ENCODE results near the gene NEGR1.

The NEGR1 gene

DNA sequence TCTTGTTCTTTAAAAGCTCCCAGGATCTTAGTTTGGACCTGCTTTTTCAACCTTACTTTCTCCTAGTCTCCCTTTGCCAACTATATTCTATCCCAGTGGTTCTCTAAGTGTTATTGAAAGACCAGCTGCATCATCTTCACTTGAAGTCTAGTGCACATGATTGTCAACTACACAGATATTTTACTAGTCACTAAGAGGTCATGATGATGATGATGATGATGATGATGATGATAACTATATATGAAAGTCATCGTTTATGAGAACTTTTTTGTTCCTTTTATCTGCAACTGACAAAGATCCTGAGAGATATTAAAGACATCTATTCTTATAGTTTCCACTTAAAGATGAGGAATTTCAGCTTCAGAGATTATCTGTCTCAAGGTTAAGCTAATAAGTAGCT, 722.5 kb downstream of the NEGR1 start:
- no peaks in the 10 kb centered on the region for H3K36me3 ChIP-seq (ENCODE audit: insufficient read depth, low read length)
- no peaks in the 10 kb centered on the region for H3K9me3 ChIP-seq (ENCODE audit: control insufficient read depth, insufficient read depth, low read length)
- H3K4me1 ChIP-seq (ENCODE audit: insufficient read depth, low read length), result no peaks in the 10 kb centered on the region
- H3K9ac ChIP-seq (ENCODE audit: low read depth, low read length), result no peak overlapping the region

DNA sequence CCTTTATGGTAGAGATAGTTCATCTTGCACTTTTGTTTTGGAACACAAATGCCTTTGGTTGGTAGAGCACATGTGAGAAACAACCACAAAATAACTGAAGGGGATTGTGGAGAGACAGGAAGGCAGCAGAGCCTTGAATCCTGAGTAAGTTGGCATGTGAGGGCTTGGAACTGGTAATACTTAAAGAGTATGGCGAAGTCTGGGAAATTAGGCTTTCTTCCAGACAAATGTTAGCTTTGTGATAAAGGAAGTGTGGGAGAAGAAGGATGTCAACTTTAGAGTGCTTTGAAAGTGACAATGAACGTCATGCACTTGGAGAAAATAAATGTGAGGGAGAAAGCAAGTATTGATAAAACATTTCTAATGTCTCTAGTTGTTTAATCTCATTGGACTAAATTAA, 725.2 kb downstream of the NEGR1 start:
- no peaks in the 10 kb centered on the region for H3K4me1 ChIP-seq (ENCODE audit: insufficient read depth, low read length)
- H3K9me3 ChIP-seq (ENCODE audit: control insufficient read depth, insufficient read depth, low read length), result no peaks in the 10 kb centered on the region
- H3K36me3 ChIP-seq (ENCODE audit: insufficient read depth, low read length), result no peaks in the 10 kb centered on the region
- no peak overlapping the region for H3K9ac ChIP-seq (ENCODE audit: low read depth, low read length)

DNA sequence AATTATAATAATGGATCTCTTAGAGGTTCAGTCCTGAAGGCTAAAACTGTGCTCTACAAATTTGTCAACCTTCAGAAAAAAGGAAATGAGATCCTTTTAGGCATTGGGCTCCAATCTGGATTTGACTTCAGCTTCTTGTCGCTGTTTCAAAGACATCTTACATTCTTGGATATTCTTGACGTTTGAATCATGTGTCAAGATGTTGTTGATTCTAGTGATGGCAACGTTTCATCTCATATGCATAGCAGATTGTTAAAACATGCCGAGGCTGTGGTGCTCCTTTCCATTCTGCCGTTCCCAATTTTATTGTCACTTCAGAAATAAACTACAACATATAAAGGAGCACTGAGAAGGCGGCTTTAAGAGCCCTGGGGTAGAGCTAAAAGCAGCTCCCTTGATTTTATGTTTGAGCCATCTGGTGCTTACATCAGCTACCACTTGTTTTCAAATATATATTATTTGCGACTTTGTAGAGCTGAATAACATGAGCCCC, 733.9 kb downstream of the NEGR1 start:
- no peaks in the 10 kb centered on the region for H3K4me1 ChIP-seq (ENCODE audit: insufficient read depth, low read length)
- H3K9ac ChIP-seq (ENCODE audit: low read depth, low read length), result no peak overlapping the region
- H3K9me3 ChIP-seq (ENCODE audit: control insufficient read depth, insufficient read depth, low read length), result no peaks in the 10 kb centered on the region; the same call in 1 of the 2 replicates
- no peaks in the 10 kb centered on the region for H3K36me3 ChIP-seq (ENCODE audit: insufficient read depth, low read length)

- Histone ChIP-seq H3K9ac (ENCODE audit: low read depth, low read length) (no peak overlapping the region), H3K36me3 (ENCODE audit: insufficient read depth, low read length) (no peaks in the 10 kb centered on the region), H3K9me3 (ENCODE audit: control insufficient read depth, insufficient read depth, low read length) (no peaks in the 10 kb centered on the region)
Observed at GRCh38 chr1:71542155-71542554, 740.2 kb downstream of the NEGR1 start.

DNA sequence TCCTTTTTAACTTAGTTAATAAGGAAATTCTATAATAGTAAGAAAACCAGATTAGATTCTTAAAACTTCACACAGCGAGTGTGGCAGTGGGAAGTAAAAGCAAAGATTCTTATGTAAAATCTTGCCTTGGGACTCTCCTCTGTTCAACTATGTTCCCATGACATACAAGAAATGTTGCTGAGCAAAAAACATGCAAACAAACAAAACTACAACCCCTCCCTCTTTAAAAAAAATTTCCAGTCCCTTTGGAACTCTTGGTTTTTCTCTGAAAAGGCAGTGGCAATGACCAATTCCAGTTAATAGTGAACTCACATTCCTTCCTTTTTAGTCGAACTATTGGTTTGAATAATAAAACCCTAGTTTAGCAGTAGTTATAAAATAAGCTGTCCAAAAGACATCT, 748.4 kb downstream of the NEGR1 start:
- Histone ChIP-seq H3K9me3 (ENCODE audit: control insufficient read depth, insufficient read depth, low read length) (no peaks in the 10 kb centered on the region), H3K4me1 (ENCODE audit: insufficient read depth, low read length) (no peaks in the 10 kb centered on the region), H3K9ac (ENCODE audit: low read depth, low read length) (no peak overlapping the region), H3K36me3 (ENCODE audit: insufficient read depth, low read length) (no peaks in the 10 kb centered on the region)

More at GRCh38 chr1:71542155-71542554, 740.2 kb downstream of the NEGR1 start:
- H3K4me1 ChIP-seq (ENCODE audit: insufficient read depth, low read length), result no peaks in the 10 kb centered on the region

DNA sequence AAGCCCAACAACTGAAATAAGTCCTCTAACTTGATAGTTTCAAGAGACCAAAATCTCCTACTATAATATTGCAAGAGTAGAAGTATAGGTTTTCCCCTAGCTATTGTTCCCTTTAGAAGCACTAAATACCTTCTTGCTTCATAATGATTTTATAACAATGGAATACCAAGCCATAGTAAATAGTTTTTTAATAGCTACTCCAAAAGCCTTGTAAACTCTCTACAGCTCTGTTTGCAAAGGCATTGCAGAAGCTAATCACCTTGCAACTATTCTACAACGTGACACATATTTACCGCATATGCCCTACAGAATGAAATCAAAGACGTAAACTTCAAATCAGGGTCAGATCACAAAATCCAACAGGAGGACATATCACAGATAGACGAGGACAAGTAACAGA, 750.0 kb downstream of the NEGR1 start:
- H3K9me3 ChIP-seq (ENCODE audit: control insufficient read depth, insufficient read depth, low read length), result no peaks in the 10 kb centered on the region
- no peak overlapping the region for H3K9ac ChIP-seq (ENCODE audit: low read depth, low read length)
- no peaks in the 10 kb centered on the region for H3K36me3 ChIP-seq (ENCODE audit: insufficient read depth, low read length)
- no peaks in the 10 kb centered on the region for H3K4me1 ChIP-seq (ENCODE audit: insufficient read depth, low read length)

- H3K9me3 ChIP-seq (ENCODE audit: control insufficient read depth, insufficient read depth, low read length), result no peaks in the 10 kb centered on the region
- no peaks in the 10 kb centered on the region for H3K4me1 ChIP-seq (ENCODE audit: insufficient read depth, low read length)
- H3K9ac ChIP-seq (ENCODE audit: low read depth, low read length), result no peak overlapping the region
- no peaks in the 10 kb centered on the region for H3K36me3 ChIP-seq (ENCODE audit: insufficient read depth, low read length)
Observed at GRCh38 chr1:71526824-71527223, 755.5 kb downstream of the NEGR1 start.

DNA sequence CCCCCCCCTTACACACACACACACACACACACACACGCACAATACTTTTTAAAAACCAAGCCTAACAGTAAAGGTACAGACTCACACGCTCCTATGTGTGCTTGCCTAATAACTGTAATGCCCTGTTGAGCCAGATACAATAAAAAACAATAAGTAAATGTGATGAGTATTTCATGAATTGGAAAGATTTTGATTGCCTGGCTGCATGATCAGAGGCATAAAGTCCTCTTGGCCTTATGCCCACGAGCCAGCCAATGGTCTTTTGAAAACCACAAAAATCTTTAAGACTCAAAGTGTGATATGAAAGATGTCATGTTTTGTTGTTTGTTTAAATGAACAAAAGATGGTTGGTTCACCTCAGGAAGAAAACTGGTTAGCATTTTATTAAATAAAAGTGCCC, 759.6 kb downstream of the NEGR1 start:
- no peaks in the 10 kb centered on the region for H3K9me3 ChIP-seq (ENCODE audit: control insufficient read depth, insufficient read depth, low read length)
- no peaks in the 10 kb centered on the region for H3K36me3 ChIP-seq (ENCODE audit: insufficient read depth, low read length)
- H3K9ac ChIP-seq (ENCODE audit: low read depth, low read length), result no peak overlapping the region
- no peaks in the 10 kb centered on the region for H3K4me1 ChIP-seq (ENCODE audit: insufficient read depth, low read length)

GRCh38 chr1:71521655-71522264, 760.6 kb downstream of the NEGR1 start:
- no peaks in the 10 kb centered on the region for H3K9me3 ChIP-seq (ENCODE audit: control insufficient read depth, insufficient read depth, low read length)
- H3K4me1 ChIP-seq (ENCODE audit: insufficient read depth, low read length), result no peaks in the 10 kb centered on the region
- no peaks in the 10 kb centered on the region for H3K36me3 ChIP-seq (ENCODE audit: insufficient read depth, low read length)
- H3K9ac ChIP-seq (ENCODE audit: low read depth, low read length), result no peak overlapping the region

GRCh38 chr1:71511505-71511904, 770.8 kb downstream of the NEGR1 start:
- peaks cover 3% of the 10 kb centered on the region; the same call in 1 of the 2 replicates for H3K9me3 ChIP-seq (ENCODE audit: control insufficient read depth, insufficient read depth, low read length)
- no peaks in the 10 kb centered on the region for H3K36me3 ChIP-seq (ENCODE audit: insufficient read depth, low read length)
- H3K9ac ChIP-seq (ENCODE audit: low read depth, low read length), result no peak overlapping the region
- H3K4me1 ChIP-seq (ENCODE audit: insufficient read depth, low read length), result no peaks in the 10 kb centered on the region

DNA sequence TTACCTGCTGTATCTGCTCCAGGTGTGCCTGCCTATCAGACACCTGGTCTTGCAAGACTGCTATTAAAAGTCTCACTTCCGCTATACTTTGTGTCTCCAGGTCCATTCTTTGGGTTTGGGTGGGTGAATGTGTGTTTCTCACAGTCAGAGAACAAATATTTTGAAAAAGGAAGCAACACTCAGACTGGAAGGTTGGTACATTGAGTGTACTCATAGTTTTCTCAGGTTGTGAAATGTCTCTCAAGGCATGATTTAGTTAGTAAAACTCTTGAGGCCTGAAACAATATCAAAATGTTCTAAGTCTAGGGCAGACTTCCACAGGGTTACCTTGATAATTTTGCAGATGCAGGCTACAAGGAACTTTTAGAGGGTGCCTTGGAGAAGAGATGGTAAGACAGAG, 771.6 kb downstream of the NEGR1 start:
- H3K36me3 ChIP-seq (ENCODE audit: insufficient read depth, low read length), result no peaks in the 10 kb centered on the region
- H3K9me3 ChIP-seq (ENCODE audit: control insufficient read depth, insufficient read depth, low read length), result peaks cover 7% of the 10 kb centered on the region; the same call in 1 of the 2 replicates
- H3K9ac ChIP-seq (ENCODE audit: low read depth, low read length), result no peak overlapping the region
- no peaks in the 10 kb centered on the region for H3K4me1 ChIP-seq (ENCODE audit: insufficient read depth, low read length)

GRCh38 chr1:71509051-71509595, 773.2 kb downstream of the NEGR1 start:
- Histone ChIP-seq H3K9ac (ENCODE audit: low read depth, low read length) (no peak overlapping the region), H3K36me3 (ENCODE audit: insufficient read depth, low read length) (no peaks in the 10 kb centered on the region), H3K4me1 (ENCODE audit: insufficient read depth, low read length) (no peaks in the 10 kb centered on the region), H3K9me3 (ENCODE audit: control insufficient read depth, insufficient read depth, low read length) (peaks cover 7% of the 10 kb centered on the region; the same call in 1 of the 2 replicates)

- Histone ChIP-seq H3K4me1 (ENCODE audit: insufficient read depth, low read length) (no peaks in the 10 kb centered on the region), H3K9ac (ENCODE audit: low read depth, low read length) (no peak overlapping the region), H3K36me3 (ENCODE audit: insufficient read depth, low read length) (no peaks in the 10 kb centered on the region), H3K9me3 (ENCODE audit: control insufficient read depth, insufficient read depth, low read length) (peaks cover 7% of the 10 kb centered on the region; the same call in 1 of the 2 replicates)
Observed at GRCh38 chr1:71502006-71502405, 780.3 kb downstream of the NEGR1 start.

DNA sequence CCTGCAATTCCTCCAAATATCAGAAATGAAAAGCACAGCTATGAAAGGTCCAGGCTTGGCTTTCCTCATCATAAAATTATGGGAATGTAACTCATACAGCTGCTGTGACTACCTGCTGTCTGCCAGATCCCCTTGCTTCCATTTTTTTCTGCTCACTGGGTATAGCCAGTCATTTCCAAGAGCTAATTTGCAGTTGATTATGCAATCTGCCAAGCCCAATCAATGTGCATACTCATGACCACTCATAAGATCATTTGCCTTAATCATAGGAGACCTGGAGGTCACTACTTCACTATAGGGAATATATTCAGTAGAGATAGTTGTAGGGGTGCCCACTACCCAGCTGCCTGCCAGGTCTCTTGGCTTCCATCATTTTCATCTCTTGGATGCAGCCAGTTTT, 783.8 kb downstream of the NEGR1 start:
- Histone ChIP-seq H3K36me3 (ENCODE audit: insufficient read depth, low read length) (no peaks in the 10 kb centered on the region), H3K9me3 (ENCODE audit: control insufficient read depth, insufficient read depth, low read length) (no peaks in the 10 kb centered on the region), H3K9ac (ENCODE audit: low read depth, low read length) (no peak overlapping the region), H3K4me1 (ENCODE audit: insufficient read depth, low read length) (no peaks in the 10 kb centered on the region)

DNA sequence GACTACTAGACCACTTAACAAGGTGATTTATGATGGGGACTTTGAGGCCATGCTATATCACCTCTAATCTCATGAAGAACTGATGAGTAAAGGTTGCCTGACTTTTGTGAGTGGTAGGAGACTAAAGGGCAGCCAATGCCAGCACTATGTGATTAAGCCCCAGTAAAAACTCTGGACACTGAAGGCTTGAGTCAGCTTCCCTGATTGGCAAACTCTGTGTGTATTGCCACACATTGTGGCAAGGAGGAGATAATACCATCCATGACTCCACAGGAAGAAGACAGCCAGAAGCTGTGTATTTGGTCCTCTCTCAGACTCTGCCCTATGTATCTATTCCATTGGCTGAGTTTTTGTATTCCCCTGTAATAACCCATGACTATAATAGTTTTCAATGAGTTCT, 788.2 kb downstream of the NEGR1 start:
- H3K9me3 ChIP-seq (ENCODE audit: control insufficient read depth, insufficient read depth, low read length), result no peaks in the 10 kb centered on the region
- H3K4me1 ChIP-seq (ENCODE audit: insufficient read depth, low read length), result peaks cover 5% of the 10 kb centered on the region
- H3K36me3 ChIP-seq (ENCODE audit: insufficient read depth, low read length), result no peaks in the 10 kb centered on the region
- no peak overlapping the region for H3K9ac ChIP-seq (ENCODE audit: low read depth, low read length)

Measured in ES-I3 (cell line).